MCF 10A (cell line): ENCODE results near the gene SLC10A7. TPM values are rescaled to one million over a fixed set of nuclear protein-coding genes. Genes with fewer than 3 reads are reported as not detected.

Experiments used
- BruUV-seq: library from RNA; stranded (reverse); fragments of 400-500 nt; replicated peaks from 2 replicates; lab custom pipeline; 2021; lab: Mats Ljungman, UMichigan
- CTCF ChIA-PET: fragments of 300-600 bp; sonication (Branson Sonifier 250); formaldehyde crosslinking; extraction: SDS; loops from one replicate; lab custom pipeline; 2021; ENCODE audit warnings: antibody characterized with exemption, inconsistent platforms; lab: Yijun Ruan, JAX
- POLR2A ChIA-PET: fragments of 300-600, 350-650 bp; sonication (Branson Sonifier 250); formaldehyde crosslinking; extraction: SDS; loops from one replicate; lab custom pipeline; 2020; ENCODE audit warnings: antibody characterized with exemption, inconsistent platforms; lab: Yijun Ruan, JAX
- DNase-seq: peaks from one replicate; pipeline ENCODE4 v3.0.0-alpha.2; 2018; ENCODE audit not compliant: unreplicated experiment
- H3K27ac Mint-ChIP-seq: one replicate; pipeline ENCODE4 v1.8.0; 2022; ENCODE audit warnings: mild to moderate bottlenecking, low read depth, mixed read lengths; ENCODE audit not compliant: unreplicated experiment
- H3K27me3 Mint-ChIP-seq: one replicate; pipeline ENCODE4 v1.8.0; 2022; ENCODE audit warnings: mixed read lengths; ENCODE audit not compliant: insufficient read depth, unreplicated experiment
- H3K36me3 Mint-ChIP-seq: one replicate; pipeline ENCODE4 v1.8.0; 2022; ENCODE audit warnings: mild to moderate bottlenecking, moderate library complexity, mixed read lengths; ENCODE audit not compliant: insufficient read depth, unreplicated experiment
- H3K4me1 Mint-ChIP-seq: one replicate; pipeline ENCODE4 v1.8.0; 2022; ENCODE audit warnings: mixed read lengths; ENCODE audit not compliant: insufficient read depth, unreplicated experiment
- H3K4me3 Mint-ChIP-seq: one replicate; pipeline ENCODE4 v1.8.0; 2022; ENCODE audit warnings: mild to moderate bottlenecking, moderate library complexity, mixed read lengths; ENCODE audit not compliant: unreplicated experiment
- H3K9me3 Mint-ChIP-seq: one replicate; pipeline ENCODE4 v1.8.0; 2022; ENCODE audit warnings: mixed read lengths; ENCODE audit not compliant: unreplicated experiment
- CTCF ChIP-seq: fragments of 200-600 bp; IDR thresholded peaks from one replicate; pipeline ENCODE4 v1.8.0; 2022; ENCODE audit warnings: antibody characterized with exemption, mild to moderate bottlenecking; ENCODE audit not compliant: unreplicated experiment
- intact Hi-C: fragments of 100-400 bp; cut with micrococcal nuclease; formaldehyde crosslinking; loops from 2 replicates; pipeline ENCODE4 v1.14.1; 2022
- total RNA-seq: library from RNA; stranded (reverse); gene quantifications from 2 replicates; pipeline ENCODE4 v1.2.3, GENCODE V29; 2022

Gene SLC10A7
- total RNA-seq, 1 experiment from 2014 or later = 23.0 TPM

GRCh38 chr4:146245246-146245645, 276.5 kb downstream of the SLC10A7 start:
- no peak for TF ChIP-seq CTCF
- Mint-ChIP-seq H3K4me1 (peaks cover 19% of the 10 kb centered on the region), H3K27ac (no peak overlapping the region), H3K9me3 (no peaks in the 10 kb centered on the region), H3K4me3 (no peak overlapping the region), H3K36me3 (no peaks in the 10 kb centered on the region), H3K27me3 (no peaks in the 10 kb centered on the region)
- no TSS peak for BruUV-seq
- no peak for DNase-seq
- intact Hi-C loops = no loop called here
- POLR2A ChIA-PET = no interaction called here
- CTCF ChIA-PET = interaction anchor here (1.0 kb wide), 1 partner anchor 774 kb away, joined by 3 read pairs; no protein-coding TSS in a partner anchor

- Mint-ChIP-seq H3K4me1 (peaks cover 19% of the 10 kb centered on the region), H3K9me3 (no peaks in the 10 kb centered on the region), H3K27ac (no peak overlapping the region), H3K27me3 (no peaks in the 10 kb centered on the region), H3K4me3 (no peak overlapping the region), H3K36me3 (no peaks in the 10 kb centered on the region)
- TF ChIP-seq CTCF = no peak
- ChIA-PET POLR2A (no interaction called here), CTCF (interaction anchor here (0.6 to 1.1 kb wide), 6 partner anchors 14 to 853 kb away, joined by 3 to 4 read pairs (median 3); no protein-coding TSS in a partner anchor)
- no peak for DNase-seq
- intact Hi-C loops = no loop called here
- BruUV-seq = no TSS peak
Measured at GRCh38 chr4:146244496-146244895, 277.2 kb downstream of the SLC10A7 start.

GRCh38 chr4:146243883-146244277, 277.9 kb downstream of the SLC10A7 start:
- no peaks in the 10 kb centered on the region for H3K36me3 Mint-ChIP-seq
- H3K4me3 Mint-ChIP-seq = no peak overlapping the region
- H3K4me1 Mint-ChIP-seq = peaks cover 19% of the 10 kb centered on the region
- H3K9me3 Mint-ChIP-seq = no peaks in the 10 kb centered on the region
- ChIA-PET POLR2A (no interaction called here), CTCF (interaction anchor here (0.6 to 1.1 kb wide), 7 partner anchors 15 to 675 kb away, joined by 3 to 5 read pairs (median 3); no protein-coding TSS in a partner anchor)
- TF ChIP-seq CTCF = no peak
- no TSS peak for BruUV-seq
- H3K27ac Mint-ChIP-seq = no peak overlapping the region
- no peak for DNase-seq
- H3K27me3 Mint-ChIP-seq = no peaks in the 10 kb centered on the region
- intact Hi-C loops = loop anchor here (2.0 kb wide), 2 partner anchors 89 to 853 kb away; no protein-coding TSS in a partner anchor

- intact Hi-C loops = loop anchor here (2.0 kb wide), 2 partner anchors 89 to 853 kb away; no protein-coding TSS in a partner anchor
- peak; percentile 48 for TF ChIP-seq CTCF
- Mint-ChIP-seq H3K4me3 (no peak overlapping the region), H3K9me3 (no peaks in the 10 kb centered on the region), H3K27ac (no peak overlapping the region), H3K27me3 (no peaks in the 10 kb centered on the region), H3K4me1 (peaks cover 19% of the 10 kb centered on the region), H3K36me3 (no peaks in the 10 kb centered on the region)
- ChIA-PET CTCF (interaction anchor here (0.6 to 1.4 kb wide), 5 partner anchors 18 to 659 kb away, joined by 3 read pairs; no protein-coding TSS in a partner anchor), POLR2A (no interaction called here)
- BruUV-seq = no TSS peak
- DNase-seq = no peak
Measured at GRCh38 chr4:146243141-146243882, 278.4 kb downstream of the SLC10A7 start.
